COLO668 (cell line): ENCODE results near the gene CLPTM1.

ENCODE experiments used
- DNase-seq: peaks from one replicate; lab custom pipeline; 2025; ENCODE audit not compliant: unreplicated experiment; lab: John Stamatoyannopoulos, UW

CLPTM1 gene

DNA sequence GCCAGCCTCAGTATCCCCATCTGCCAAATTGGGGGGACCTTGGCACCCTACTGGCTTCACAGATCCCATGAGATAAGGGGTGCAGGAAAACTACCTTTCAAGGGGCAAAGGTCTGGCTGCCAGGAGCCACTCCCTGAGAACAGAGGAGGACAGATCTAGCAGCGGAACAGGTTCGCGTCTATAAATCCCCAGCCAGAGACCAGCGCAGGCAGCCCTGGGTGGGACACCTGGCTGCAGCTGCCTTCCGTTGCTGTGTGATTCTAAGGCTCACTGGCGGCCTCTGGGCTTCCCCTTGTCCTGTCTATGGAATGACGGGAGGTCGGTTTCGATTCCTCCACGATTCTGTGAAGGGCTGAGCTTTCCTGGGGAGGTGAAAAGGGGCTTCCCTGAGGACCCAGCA is 53.4 kb downstream of the CLPTM1 start:
- peak; percentile 8 for DNase-seq

DNA sequence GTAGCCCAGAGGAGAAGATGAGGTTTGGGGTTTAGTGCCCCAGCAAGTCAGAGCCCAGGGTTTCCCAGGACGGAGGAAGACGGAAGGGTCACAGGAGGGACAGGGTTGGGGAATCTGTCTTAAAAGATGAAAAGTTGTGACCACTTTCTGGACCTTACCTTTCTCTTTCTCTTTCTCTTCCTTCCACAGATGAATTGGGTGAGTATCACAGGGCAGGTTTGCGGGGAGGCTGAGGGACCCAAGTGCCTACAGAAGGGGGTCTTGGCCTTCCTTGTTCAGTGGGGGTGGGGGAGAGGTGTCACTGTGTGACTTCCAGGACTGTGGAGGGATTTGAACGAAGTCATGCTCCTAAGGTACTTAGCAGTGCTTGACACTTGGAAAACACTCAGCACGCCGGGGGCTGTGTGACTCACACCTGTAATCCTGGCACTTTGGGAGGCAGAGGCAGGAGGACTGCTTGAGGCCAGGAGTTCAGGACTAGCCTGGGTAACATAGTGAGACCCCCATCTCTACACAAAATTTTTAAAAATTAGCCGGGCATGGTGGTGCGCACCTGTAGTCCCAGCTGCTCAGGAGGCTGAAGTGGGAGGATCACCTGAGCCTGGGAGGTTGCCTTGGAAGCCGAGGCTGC is 54.6 kb downstream of the CLPTM1 start:
- no peak for DNase-seq

DNA sequence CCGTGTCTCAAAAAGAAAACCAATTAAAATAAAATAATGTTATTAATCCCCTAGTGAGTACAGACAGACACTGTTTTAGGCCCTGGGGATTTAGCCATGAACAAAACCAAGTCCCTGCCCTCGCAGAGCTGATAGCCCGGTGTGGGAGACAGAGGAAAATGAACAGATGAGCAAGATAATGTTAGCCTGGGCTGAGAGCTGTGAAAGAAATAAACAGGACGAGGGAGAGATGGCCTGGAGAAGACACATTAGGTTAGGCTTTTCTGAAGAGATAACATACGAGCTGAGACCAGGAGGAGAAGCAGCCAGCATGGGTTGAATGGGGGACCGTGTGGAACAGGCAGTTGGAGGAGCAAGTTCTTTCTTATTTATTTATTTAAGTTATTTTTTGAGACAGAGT is 55.1 kb downstream of the CLPTM1 start:
- DNase-seq: no peak

DNA sequence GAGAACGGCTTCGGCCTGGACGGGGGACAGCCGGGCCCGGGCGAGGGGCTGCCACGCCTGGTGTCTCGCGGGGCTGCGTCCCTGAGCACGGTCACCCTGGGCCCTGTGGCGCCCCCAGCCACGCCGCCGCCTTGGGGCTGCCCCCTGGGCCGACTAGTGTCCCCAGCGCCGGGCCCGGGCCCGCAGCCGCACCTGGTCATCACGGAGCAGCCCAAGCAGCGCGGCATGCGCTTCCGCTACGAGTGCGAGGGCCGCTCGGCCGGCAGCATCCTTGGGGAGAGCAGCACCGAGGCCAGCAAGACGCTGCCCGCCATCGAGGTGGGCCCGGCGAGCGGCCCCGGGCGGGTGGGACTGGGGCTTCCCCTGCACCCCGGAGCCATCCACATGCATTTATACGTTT is 56.8 kb downstream of the CLPTM1 start:
- no peak for DNase-seq

DNA sequence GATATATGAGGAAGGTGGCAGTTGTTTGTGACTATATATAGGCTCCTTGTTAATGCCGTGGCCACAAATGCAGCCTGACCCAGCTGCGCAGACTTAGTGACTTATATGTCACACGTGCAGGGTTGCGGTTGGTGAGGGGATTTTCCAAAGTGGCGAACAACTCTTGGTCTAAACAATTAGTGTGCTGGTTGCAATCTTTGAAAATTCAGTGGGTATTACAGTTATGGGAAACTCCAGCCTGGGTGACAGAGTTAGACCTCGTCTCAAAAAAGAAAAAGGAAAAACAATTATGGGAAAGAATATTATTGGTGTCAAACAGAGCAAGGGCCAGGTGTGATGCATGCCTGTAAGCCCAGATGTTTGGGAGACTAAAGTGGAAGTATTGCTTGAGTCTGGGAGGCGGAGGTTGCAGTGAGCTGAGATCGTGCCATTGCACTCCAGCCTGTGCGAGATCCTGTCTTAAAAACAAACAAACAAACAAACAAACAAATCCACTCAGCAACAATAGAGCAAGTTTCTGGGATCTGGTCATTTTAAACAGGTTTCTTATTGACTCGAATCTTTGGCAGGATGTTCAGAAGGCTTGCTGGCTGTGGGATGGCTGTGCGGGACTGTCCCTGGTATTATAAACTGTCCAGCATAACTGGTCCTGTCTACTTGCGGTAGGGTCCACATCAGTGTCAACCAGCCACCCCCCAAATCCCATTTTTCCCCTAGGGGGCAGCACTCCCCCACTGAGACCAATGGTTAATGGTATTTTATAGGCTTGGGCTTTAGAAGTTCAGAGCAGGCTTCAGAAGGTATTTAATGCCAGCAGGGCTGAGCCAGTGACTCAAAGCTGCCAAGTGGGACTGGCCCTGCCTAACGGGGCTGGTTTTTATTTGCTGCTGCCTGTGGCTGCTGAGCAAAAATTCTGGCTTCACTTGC is 61.5 kb downstream of the CLPTM1 start:
- peak; percentile 64 for DNase-seq

DNA sequence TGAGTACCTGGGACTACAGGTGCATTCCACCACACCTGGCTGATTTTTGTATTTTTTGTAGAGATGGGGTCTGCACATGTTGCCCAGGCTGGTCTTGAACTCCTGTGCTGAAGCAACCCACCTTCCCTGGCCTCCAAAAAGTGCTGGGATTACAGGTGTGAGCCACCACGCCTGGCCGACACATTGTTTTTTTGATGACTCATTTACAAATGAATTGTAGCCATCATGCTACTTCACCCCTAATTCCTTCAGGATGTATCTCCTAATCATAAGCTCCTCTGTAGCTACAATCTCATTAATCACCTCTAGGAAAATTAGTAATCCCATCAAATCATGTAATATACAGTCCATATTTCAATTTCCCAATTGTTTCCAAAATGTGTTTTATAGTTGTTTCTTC is 64.0 kb downstream of the CLPTM1 start:
- no peak for DNase-seq

DNA sequence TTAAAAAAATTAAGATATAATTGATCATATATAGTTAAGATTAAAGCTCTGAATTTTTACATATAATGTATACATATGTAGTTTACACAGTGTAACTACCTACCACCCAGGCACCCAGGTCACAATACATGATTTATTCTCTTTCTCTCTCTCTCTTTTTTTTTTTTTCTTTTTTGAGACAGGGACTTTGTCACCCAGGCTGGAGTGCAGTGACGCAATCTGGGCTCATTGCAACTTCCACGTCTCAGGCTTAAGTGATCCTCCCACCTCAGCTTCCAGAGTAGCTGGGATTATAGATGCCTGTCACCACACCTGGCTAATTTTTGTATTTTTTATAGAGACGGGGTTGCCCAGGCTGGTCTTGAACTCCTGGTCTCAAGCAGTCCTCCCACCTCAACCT is 64.9 kb downstream of the CLPTM1 start:
- no peak for DNase-seq

DNA sequence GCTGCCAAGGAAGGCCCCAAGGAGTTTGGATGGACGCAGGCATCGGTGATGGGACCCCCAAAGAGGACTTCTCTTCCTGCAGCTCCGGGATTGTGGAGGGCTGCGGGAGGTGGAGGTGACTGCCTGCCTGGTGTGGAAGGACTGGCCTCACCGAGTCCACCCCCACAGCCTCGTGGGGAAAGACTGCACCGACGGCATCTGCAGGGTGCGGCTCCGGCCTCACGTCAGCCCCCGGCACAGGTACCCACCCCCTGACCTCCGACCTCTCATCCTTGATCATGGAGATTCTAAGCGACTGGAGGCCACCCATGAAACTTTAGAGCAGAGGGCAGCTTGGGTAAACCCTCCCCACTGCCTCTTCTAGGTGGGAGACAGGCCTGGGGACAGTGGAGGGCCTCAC is 66.8 kb downstream of the CLPTM1 start:
- DNase-seq: no peak

DNA sequence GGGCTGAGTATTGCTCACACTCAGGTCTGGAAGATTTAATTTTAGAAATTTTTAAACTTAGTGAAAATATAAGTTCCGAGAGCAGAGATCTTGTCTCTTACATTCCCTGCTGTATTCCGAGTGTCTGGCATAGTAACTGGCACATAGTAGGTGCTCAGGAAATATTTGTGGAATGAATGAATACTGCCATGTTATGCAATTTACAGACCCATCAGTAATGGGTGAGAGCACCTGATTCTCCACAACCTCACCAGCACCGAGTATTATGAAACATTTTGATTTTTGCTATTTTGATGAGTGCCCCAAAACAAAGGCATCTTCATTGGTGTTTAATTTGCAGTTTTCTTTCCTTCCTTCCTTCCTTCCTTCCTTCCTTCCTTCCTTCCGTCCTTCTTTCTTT is 67.9 kb downstream of the CLPTM1 start:
- no peak for DNase-seq

DNA sequence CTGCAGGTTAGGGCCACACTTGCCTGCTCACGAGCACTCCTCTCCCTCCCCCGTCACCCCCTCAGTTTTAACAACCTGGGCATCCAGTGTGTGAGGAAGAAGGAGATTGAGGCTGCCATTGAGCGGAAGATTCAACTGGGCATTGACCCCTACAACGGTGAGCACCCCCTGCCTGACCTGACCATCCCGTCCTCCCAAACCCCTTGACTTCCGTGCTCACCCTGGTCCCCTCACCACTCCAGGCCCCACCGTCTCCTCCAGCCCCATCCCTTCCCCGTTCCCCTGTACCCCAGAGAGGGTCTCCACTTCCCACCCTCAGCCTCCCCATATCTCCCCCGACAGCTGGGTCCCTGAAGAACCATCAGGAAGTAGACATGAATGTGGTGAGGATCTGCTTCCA is 70.1 kb downstream of the CLPTM1 start:
- no peak for DNase-seq

DNA sequence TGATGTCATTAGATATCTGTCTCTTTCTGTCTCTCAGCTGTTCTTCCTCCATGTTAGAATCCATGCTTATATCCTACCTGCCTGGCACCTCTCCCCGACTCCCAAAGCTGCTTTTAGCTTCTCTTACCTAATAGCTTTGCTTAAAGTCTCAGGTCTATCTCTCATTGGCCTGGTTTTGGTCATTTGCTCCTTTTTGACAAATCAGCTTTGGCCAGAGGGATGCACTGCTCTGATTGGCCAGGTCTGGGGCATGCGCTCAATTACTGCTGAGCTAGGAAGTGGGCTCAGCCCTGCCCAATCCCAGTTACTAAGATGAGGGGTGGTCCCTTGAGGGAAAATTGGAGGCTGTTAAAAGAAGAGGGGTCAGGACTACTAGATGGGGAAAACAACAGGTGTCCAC is 72.2 kb downstream of the CLPTM1 start:
- no peak for DNase-seq

DNA sequence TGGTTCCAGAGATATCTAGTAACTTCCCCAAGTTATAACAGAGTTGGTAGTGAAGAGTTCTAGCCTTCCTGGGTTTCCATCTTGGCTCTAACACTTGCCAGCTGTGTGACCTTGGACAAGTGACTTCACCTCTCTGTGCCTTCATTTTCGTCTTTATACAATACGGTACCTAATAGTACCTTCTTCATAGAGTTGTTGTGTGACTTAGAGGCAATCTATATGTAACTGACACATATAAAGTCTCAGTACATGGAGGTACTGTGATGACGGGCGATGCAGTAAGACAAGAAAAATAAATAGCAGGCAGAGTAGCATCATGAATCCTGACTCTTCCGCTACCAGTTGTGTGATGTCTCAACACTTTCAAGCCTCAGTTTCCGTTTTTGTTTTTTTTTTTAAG is 75.6 kb downstream of the CLPTM1 start:
- DNase-seq: no peak

DNA sequence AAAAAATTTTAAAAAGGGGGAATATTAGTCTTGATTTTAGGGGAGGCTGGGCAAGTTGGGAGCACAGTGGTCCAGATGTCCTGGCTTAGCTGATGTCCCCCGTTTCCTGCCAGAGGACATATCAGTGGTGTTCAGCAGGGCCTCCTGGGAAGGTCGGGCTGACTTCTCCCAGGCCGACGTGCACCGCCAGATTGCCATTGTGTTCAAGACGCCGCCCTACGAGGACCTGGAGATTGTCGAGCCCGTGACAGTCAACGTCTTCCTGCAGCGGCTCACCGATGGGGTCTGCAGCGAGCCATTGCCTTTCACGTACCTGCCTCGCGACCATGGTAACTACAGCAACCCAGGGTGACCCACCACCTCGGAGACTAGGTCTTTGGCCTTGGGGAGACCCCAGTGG is 77.2 kb downstream of the CLPTM1 start:
- no peak for DNase-seq

DNA sequence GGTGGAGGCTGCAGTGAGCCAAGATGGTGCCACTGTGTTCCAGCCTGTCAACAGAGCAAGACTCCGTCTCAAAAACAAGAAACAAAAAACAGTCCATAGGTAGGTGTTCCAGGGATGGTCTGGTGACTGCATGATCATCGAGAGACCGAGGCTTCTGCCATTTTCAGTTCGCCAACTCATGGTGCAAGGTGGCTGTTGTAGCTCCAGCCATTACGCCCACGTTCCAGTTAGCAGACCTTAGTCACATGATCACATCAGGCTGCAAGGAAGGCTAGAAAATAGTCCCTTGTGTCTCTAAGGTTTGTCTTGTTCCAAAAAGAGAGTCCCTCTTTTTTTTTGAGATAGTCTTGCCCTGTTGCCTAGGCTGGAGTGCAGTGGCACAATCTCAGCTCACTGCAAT is 80.6 kb downstream of the CLPTM1 start:
- no peak for DNase-seq

DNA sequence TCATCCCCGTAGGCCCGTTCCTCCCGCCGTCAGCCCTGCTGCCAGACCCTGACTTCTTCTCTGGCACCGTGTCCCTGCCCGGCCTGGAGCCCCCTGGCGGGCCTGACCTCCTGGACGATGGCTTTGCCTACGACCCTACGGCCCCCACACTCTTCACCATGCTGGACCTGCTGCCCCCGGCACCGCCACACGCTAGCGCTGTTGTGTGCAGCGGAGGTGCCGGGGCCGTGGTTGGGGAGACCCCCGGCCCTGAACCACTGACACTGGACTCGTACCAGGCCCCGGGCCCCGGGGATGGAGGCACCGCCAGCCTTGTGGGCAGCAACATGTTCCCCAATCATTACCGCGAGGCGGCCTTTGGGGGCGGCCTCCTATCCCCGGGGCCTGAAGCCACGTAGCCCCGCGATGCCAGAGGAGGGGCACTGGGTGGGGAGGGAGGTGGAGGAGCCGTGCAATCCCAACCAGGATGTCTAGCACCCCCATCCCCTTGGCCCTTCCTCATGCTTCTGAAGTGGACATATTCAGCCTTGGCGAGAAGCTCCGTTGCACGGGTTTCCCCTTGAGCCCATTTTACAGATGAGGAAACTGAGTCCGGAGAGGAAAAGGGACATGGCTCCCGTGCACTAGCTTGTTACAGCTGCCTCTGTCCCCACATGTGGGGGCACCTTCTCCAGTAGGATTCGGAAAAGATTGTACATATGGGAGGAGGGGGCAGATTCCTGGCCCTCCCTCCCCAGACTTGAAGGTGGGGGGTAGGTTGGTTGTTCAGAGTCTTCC is 82.4 kb downstream of the CLPTM1 start:
- no peak for DNase-seq

DNA sequence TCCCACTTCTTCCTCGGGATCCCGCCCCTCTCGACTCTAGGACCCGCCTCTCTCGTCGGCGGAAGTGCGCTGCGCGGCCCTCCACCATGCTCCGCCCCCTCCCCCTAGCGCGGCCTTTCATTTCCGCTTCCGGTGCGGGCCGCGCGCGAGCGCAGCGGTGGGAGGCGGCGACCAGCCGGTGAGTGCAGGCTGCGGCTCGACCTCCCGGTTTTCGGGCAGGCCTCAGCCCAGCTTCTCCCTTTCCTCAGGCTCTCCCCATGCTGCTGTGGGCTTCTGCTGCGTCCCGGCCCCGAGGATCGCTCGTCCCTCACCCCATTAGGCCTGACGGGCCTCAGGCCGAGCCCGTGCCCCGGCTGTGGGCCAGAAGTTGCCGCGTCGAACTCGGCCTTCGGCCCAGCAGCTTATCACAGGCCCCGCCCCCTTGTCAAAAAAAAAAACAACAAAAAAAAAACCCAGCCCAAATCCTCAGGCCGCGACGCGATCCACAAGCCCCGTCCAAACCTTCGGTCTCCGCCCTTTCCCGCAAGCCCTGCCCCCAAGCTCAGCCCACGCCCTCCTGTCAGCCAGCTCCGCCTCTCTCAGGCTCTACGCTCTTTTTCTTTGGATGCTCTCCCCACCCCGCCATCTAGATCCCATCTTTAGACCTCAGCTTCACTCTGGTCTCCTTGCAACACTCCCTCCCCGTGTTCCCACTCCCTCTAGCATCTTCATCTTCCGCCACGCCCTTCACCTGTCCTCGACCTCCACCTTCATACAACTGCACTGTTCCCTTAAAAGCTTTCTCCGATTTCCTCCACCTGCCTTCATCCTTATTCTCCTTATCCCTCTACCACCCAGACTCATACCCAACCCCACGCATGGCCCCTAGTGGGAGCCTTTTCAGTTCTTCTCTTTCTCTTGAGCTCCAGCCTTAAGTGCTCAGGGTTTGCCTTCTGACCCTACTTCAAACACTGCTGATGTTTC is 84.0 kb downstream of the CLPTM1 start, which contains the start of gene CLASRP:
Gene CLASRP (plus strand): TSS at position 115 of the 963 bp plus-strand sequence. CDS start 1,168 bp downstream, outside the sequence.
- DNase-seq: peak; percentile 93

DNA sequence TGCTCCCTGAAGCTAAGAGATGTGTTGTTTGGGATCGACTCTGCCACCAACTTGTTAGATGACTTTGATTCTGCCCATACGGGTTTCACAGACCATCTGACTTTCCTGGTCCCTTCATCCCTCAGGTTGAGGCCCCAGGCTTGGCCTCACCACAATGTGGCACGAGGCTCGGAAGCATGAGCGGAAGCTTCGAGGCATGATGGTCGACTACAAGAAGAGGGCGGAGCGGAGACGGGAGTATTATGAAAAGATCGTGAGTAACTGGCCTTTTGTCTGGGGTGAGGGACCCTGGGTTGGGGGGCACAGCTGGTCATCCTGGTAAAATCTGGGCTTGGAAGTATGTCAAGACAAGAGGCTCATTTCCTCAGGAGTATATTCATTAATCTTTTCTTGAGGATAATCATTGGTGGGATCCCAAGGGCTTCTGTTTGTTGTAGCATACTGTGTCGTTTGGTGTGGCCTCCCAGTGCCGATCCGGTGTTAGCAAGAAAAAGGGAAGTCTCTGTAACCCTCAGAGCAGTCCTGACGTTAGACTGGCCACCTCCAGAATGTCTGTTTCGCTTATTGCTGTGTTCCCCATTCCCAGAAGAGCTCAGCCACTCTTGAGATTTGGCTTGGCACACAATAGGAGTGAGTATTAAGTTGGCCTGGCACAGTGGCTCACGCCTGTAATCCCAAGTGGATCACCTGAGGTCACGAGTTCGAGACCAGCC is 85.0 kb downstream of the CLPTM1 start:
- DNase-seq: no peak

DNA sequence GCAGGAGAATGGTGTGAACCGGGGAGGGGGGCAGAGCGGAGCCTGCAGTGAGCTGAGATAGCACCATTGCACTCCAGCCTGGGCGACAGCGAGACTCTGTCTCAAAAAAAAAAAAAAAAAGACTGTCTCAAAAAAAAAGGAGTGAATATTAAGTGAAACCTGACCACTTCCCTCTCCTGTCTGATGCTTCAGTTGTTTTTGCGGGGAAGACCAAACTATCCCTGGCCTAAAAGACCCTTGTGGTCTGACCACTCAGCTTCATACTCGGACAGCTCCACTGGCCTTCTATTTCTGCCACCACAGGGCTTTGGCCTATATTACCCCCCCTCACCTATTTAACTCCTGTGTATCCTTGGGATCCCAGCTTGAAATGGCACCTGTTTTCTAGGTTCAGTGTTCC is 85.9 kb downstream of the CLPTM1 start:
- DNase-seq: no peak
